GM18868 (cell line): Measurements from ENCODE around the gene ABL1.
"Not testable (repeated sequence)": the region's sequence is repeated elsewhere in the genome, so short reads cannot be mapped to it uniquely, and the experiment has no call there.

Experiments used
- ATAC-seq: cut with Tn5 transposase; IDR thresholded peaks from one replicate; pipeline ENCODE4 v1.9.1; 2021; ENCODE audit warnings: mild to moderate bottlenecking, moderate library complexity; ENCODE audit not compliant: unreplicated experiment

ABL1 gene

DNA sequence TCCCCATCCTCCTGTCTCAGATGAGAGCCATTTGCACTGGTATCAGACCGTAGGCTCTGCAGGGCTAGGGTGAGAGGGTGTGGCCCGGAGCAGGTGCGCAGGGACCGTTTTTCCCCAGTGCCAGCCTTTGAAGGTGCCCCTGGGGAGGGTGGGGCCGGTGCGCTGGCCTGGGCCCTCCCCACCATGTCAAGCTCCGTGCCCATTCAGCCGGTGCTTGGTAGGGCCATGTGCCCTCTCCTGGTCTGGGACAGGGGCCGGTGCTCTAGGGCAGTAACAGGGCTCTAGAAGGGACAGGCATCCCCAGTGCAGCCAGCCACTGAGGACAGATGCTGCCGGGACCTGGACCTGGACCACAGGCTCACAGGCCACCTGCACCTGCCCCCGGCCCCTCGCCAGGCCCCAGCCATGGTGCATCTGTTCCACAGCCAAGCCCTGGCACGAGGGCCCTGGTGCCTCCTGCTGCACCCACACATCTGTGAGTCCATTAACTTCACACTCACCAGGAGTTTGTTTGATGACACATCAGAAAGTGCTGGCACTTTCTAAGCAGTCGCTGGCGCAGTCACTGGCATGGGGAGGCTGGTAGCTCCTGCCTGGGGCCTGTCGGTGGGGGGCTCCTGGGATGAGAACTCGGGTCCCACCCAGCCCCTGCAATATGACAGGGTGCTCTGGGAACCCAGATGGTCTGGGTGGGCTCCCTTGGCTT is 66.6 kb downstream of the ABL1 start:
- ATAC-seq: no peak

DNA sequence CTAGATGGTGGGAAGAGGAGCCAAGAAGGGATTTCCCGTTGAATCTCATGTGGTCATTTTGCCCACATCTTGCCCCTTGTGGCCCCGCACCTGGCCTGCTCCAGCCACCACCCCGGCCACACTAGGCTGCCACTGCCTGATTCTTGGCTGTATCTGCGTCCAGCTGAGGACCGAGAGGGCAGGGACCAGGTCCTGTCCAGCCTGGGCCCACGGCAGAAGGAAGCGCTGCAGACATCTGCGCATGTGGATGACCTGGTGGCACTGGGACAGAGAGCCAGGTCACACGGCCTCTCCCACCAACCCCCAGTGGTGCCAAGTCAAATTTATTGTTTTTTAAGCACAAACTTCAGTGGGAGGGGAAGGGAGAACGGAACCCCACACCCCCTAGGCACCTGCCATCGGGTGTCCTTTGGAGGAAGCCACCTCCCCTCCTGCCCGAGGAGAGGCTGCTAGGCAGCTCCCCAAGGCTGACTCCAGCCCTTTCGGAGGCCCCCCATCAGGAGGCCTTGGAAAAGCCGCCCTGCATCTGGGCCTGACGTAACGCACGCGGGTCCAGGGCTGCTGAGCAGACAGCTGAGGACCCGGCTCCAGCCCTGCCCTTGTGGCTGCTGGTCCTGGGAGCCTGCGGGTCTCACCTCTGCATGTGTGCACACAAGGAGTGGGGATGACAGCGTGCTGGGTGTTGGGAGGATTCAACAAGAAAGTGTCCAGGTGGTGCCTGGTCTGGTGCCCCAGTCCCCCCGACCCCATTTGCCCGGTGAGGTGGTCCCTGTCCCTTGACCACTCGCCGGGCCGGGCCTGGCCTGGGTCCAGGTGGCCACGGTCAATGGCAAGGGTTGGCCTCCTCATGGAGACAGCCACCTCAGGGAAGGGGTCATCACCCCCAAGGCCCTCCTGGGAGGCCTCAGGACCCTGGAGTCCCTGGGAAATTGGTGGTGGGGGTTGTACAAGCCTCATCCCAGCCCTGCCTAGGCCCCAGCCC is 67.4 kb downstream of the ABL1 start:
- ATAC-seq: no peak

- no peak for ATAC-seq
These were observed 68.4 kb downstream of the ABL1 start for GRCh38 chr9:130903194-130904069.

DNA sequence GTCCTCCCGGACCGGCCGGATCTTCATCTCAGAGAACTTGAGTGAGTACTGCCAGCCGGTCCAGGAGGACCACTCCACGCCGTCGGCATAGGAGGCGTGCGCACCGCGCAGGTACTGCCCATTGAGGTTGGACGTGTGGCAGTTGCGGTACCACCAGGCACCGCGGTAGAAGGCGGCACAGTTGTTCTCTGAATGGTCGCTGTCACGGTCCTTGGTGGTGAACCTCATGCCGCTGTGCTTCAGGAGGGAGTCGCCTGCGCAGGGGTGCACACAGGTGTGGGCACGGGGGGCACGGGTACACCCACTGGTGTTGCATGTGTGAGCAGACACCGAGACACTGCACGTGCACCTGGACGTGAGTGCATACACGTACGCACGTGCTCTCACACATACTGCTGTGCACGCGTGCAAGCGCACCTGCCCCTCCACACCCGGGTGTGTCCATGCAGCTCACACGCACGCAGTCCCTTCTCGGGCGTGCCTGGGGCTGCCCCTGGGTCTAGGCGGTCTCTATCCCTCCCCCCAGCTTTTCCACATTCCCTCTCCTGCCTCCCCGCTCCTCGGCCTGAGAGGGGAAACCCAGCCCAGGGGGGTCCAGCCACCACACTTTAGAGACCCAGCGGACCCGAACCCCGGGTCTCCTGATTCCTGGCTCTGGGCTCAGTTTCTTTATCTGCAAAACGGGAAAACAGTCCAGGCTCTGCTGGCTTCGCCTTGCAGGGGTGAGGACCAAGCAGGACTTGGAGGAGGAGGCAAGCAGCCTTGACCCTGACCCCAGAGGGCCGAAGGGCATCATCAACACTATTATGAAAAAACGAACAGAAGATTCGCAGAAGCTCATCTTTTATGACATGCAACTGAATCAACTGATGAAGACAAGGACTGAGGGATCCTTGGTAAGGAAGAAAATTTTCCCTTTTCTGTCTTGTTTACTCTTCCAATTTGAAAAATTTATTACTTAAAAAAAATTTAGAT is 69.3 kb downstream of the ABL1 start:
- ATAC-seq: no peak

DNA sequence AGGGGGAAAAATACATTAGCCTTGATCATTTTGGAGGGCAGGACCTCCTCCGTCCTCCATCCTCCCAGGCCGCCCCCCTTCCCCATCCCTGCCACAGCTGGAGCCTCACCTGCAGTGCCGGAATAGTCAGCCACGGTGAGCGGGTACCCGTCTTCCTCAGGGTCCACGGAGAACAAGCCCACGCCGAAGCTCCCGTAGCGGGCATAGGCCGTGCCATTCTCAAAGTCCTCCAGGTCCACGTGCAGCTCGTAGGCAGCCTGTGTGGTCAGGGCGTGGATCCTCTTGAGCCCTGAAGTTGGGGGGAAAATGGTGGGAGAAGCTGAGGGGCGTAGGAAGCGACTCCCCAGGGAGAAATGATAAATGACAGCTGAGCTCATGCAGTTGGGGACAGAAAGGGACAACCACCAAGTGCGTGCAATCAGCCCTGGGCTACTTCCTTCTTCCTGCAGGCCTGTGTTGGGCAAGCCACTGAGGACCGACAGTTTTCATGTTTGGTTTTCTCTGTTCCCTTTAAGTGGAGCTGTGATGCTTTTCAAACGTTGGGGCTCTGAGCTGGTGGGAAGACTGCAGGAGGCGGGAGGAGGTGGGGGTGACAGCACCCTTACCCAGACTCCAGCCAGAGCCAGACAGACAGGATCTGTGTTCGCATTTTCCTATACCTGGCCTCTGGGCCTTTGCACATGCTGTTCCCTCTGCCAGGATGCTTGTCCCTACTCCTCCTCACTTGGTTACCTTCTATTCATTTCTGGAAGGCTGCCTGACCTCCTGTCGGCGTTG is 70.3 kb downstream of the ABL1 start:
- ATAC-seq: no peak

- ATAC-seq: no peak
These were observed 71.1 kb downstream of the ABL1 start for GRCh38 chr9:130905902-130906734.

GRCh38 chr9:130906735-130907416 is 71.8 kb downstream of the ABL1 start:
- ATAC-seq: no peak

DNA sequence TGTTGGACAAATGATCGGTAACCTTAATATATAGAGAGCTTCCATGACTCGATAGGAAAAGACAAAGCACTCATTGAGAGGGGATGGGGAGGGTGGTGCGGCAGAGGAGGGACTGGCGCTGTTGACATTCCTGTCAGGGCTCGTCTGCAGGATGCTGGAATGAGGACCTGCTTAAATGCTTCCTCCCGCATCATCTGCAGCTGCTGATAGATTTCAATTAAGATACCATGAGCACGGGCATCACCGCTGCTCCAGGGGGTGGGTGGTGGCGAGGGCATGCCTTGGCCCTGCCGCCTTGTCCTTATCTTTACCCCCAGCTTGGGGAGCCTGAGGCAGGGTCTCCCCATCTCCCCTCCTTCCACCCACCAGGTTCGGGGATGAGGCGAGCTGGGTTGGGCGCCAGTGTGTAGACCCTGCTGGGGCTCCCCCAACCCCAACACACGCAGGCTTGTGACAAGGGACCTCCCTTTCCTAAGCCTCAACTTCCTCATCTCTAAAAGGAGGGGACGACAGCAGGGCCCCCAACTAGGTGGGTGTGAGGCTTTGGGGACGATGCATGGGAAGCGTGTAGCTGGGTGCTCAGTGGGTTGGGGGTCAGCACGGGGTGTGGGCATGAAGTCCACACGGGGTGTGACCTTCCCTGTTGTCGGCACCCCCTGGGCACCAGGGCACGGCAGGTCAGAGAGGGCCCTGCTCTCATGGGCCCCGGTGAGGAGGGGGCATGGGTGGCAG is 73.3 kb downstream of the ABL1 start:
- no peak for ATAC-seq

GRCh38 chr9:130908878-130909355 is 73.9 kb downstream of the ABL1 start:
- ATAC-seq: no peak

DNA sequence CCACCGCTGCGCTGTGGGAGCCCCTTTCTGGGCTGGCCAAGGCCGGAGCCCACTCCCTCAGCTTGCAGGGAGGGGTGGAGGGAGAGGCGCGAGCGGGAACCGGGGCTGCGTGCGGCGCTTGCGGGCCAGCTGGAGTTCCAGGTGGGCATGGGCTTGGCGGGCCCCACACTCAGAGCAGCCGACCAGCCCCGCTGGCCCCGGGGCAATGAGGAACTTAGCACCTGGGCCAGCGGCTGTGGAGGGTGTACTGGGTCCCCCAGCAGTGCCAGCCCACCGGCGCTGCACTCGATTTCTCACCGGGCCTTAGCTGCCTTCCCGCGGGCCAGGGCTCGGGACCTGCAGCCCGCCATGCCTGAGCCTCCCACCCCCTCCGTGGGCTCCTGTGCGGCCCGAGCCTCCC is 75.0 kb downstream of the ABL1 start:
- not testable (repeated sequence) for ATAC-seq

- ATAC-seq: not testable (repeated sequence)
These were observed 75.6 kb downstream of the ABL1 start for GRCh38 chr9:130910670-130911069.

DNA sequence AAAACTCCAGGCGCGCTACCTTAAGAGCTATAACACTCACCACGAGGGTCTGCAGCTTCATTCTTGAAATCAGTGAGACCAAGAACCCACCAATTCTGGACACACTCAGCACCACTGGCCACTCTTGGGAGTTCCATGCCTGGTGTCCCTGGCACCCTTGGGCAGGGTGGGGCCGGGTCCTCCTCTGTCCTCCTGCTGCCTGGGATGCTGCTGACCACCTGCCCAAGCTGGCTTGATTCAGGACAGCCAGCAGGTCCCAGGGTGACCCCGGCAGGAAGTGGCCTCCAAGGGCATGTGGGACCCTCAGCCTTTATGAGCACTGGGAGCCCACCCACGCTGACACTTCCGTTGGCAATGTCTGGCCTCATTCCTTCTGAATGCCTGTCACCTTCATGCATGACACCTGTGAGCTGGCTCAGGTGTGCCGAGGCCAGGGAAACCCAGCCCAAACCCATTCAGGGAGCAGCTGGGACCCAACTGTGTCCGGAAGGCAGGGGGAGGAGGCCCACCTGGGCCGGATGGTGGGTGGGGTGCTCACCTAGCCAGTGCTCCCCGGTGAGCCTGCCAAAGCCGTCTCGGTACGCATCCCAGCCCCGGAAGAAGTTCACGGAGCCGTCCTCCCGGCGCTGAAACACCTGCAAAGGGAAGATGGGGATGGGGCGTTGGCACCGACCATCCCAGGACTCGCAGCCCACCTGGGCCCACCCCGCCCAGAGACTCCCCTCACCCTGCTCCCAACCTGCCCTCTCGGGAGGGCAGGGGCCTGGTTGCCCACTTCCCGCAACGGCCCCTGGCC is 76.4 kb downstream of the ABL1 start:
- ATAC-seq: no peak

GRCh38 chr9:130912932-130913598 is 78.0 kb downstream of the ABL1 start:
- no peak for ATAC-seq

- ATAC-seq: no peak
These were observed 78.8 kb downstream of the ABL1 start for GRCh38 chr9:130913599-130914416.
